NB4 (cell line): ENCODE measurements around the gene ERMN.

Experiments
- CTCF ChIP-seq: IDR thresholded peaks from one replicate; pipeline ENCODE4 v1.5.1; 2012; ENCODE audit warnings: low read depth, low read length
- MAX ChIP-seq: IDR thresholded peaks from 2 replicates; pipeline ENCODE4 v1.6.1; 2011; ENCODE audit warnings: low read depth, low read length
- POLR2A ChIP-seq: IDR thresholded peaks from 2 replicates; pipeline ENCODE4 v1.6.1; 2011; ENCODE audit warnings: mild to moderate bottlenecking; ENCODE audit not compliant: insufficient read length; ENCODE audit errors: extremely low read depth

GRCh38 chr2:157334335-157334734, 8.7 kb upstream of the ERMN start:
- no peak for TF ChIP-seq MAX
- TF ChIP-seq CTCF, result no peak
- no peak for TF ChIP-seq POLR2A
